Measurements from ENCODE around the gene TMC3. TPM values are rescaled to one million over a fixed set of nuclear protein-coding genes. Genes with fewer than 3 reads are reported as not detected.
A peak's percentile ranks its signal among the peaks of the same experiment; 100 is the strongest.

TMC3 gene
- total and polyA plus RNA-seq, 9 of the 15 experiments (the other 6 are each of a cell fraction or from before 2014, with no cell fraction given), result 0.01 to 0.14 TPM; not detected in 7

DNA sequence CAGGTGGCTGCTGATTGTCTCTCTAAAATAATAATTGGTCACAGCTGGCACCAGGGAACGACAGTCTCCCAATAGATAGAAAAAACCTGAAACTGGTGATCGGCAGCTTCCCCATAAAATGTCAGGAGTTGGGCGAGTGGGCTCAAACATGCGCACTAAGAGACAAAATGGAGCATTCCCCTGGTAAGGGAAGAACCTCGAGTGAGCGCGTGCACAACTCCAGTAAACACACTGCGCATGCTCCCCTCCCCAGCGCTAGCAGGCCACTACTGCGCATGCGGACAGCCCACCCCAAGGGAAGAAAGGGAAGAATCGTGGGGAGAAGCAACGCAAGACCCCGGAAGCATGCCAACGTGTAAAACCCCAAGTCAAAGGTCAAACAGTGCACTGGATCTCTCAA, 42.4 kb downstream of the TMC3 start:
- POLR2A ChIA-PET, result interaction anchor here (1.0 to 1.6 kb wide), 2 partner anchors 10 kb away, joined by 3 to 4 read pairs; no protein-coding TSS in a partner anchor
- peak overlapping the region; percentile 86 for H2AFZ ChIP-seq (ENCODE audit: low read depth, low read length)
- peak overlapping the region; percentile 66 for H3K4me2 ChIP-seq (ENCODE audit: insufficient read depth, low read length)
- peaks cover 4 to 9% of the 10 kb centered on the region in 2 experiments; a peak in 2 of 5 replicates for H3K4me1 ChIP-seq (replicated peaks in 1 of 2; ENCODE audit: control insufficient read depth in 2 of 2, insufficient read depth in 2 of 2, low read length in 2 of 2)
- WGBS (ENCODE audit: insufficient coverage, low coverage, missing lambda C conversion rate), result 35% methylated on average over 11 of the region's 15 CpGs
- peak; percentile 64 to 78 (median 68) for DNase-seq (ENCODE audit: extremely low read depth in 1 of 4, low spot score in 3 of 4)
- peak overlapping the region; percentile 15; the same call in 1 of the 2 replicates for H3K4me3 ChIP-seq
- no TSS peak for BruUV-seq (replicated peaks)
- peak; percentile 70 for FAIRE-seq
- CTCF ChIA-PET (ENCODE audit: low intra/inter-chr PET ratio), result interaction anchor here (0.6 to 1.0 kb wide), 2 partner anchors 18 to 1075 kb away, joined by 3 read pairs; no protein-coding TSS in a partner anchor
- in situ Hi-C loops (cut with MboI), result no loop called here
- intact Hi-C loops (cut with micrococcal nuclease), result no loop called here
- no peaks in the 10 kb centered on the region for H3K9me1 ChIP-seq (ENCODE audit: control insufficient read depth, insufficient read depth, low read length)
- ATAC-seq, result peak; percentile 69
- no peak overlapping the region; the same call in 2 of the 3 replicates for H3K27ac ChIP-seq (ENCODE audit: extremely low read depth, low read depth, low read length)
- H3K36me3 ChIP-seq (ENCODE audit: control insufficient read depth, insufficient read depth, low read length), result no peaks in the 10 kb centered on the region
- no peaks in the 10 kb centered on the region for H4K20me1 ChIP-seq (replicated peaks; ENCODE audit: control insufficient read depth, insufficient read depth, low read length)
- H3K9me3 ChIP-seq (replicated peaks; ENCODE audit: control insufficient read depth, insufficient read depth, low read depth, low read length), result no peaks in the 10 kb centered on the region
- no peaks in the 10 kb centered on the region for H3K27me3 ChIP-seq (ENCODE audit: control insufficient read depth in 2 of 2, insufficient read depth in 2 of 2, low read length in 2 of 2)
- H3K79me2 ChIP-seq (ENCODE audit: control insufficient read depth, insufficient read depth, low read length), result no peaks in the 10 kb centered on the region
- H3K9ac ChIP-seq (ENCODE audit: insufficient read depth in 1 of 2, low read depth in 2 of 2, low read length in 2 of 2), result peak overlapping the region in 1 of 2 experiments; percentile 23; a peak in 2 of 4 replicates
- TF ChIP-seq L3MBTL2 (IDR thresholded peaks at IDR 0.05), result peak; percentile 80
- TF ChIP-seq BRD4 (IDR thresholded peaks at IDR 0.05), result no peak
- TF ChIP-seq, protein P1, sequence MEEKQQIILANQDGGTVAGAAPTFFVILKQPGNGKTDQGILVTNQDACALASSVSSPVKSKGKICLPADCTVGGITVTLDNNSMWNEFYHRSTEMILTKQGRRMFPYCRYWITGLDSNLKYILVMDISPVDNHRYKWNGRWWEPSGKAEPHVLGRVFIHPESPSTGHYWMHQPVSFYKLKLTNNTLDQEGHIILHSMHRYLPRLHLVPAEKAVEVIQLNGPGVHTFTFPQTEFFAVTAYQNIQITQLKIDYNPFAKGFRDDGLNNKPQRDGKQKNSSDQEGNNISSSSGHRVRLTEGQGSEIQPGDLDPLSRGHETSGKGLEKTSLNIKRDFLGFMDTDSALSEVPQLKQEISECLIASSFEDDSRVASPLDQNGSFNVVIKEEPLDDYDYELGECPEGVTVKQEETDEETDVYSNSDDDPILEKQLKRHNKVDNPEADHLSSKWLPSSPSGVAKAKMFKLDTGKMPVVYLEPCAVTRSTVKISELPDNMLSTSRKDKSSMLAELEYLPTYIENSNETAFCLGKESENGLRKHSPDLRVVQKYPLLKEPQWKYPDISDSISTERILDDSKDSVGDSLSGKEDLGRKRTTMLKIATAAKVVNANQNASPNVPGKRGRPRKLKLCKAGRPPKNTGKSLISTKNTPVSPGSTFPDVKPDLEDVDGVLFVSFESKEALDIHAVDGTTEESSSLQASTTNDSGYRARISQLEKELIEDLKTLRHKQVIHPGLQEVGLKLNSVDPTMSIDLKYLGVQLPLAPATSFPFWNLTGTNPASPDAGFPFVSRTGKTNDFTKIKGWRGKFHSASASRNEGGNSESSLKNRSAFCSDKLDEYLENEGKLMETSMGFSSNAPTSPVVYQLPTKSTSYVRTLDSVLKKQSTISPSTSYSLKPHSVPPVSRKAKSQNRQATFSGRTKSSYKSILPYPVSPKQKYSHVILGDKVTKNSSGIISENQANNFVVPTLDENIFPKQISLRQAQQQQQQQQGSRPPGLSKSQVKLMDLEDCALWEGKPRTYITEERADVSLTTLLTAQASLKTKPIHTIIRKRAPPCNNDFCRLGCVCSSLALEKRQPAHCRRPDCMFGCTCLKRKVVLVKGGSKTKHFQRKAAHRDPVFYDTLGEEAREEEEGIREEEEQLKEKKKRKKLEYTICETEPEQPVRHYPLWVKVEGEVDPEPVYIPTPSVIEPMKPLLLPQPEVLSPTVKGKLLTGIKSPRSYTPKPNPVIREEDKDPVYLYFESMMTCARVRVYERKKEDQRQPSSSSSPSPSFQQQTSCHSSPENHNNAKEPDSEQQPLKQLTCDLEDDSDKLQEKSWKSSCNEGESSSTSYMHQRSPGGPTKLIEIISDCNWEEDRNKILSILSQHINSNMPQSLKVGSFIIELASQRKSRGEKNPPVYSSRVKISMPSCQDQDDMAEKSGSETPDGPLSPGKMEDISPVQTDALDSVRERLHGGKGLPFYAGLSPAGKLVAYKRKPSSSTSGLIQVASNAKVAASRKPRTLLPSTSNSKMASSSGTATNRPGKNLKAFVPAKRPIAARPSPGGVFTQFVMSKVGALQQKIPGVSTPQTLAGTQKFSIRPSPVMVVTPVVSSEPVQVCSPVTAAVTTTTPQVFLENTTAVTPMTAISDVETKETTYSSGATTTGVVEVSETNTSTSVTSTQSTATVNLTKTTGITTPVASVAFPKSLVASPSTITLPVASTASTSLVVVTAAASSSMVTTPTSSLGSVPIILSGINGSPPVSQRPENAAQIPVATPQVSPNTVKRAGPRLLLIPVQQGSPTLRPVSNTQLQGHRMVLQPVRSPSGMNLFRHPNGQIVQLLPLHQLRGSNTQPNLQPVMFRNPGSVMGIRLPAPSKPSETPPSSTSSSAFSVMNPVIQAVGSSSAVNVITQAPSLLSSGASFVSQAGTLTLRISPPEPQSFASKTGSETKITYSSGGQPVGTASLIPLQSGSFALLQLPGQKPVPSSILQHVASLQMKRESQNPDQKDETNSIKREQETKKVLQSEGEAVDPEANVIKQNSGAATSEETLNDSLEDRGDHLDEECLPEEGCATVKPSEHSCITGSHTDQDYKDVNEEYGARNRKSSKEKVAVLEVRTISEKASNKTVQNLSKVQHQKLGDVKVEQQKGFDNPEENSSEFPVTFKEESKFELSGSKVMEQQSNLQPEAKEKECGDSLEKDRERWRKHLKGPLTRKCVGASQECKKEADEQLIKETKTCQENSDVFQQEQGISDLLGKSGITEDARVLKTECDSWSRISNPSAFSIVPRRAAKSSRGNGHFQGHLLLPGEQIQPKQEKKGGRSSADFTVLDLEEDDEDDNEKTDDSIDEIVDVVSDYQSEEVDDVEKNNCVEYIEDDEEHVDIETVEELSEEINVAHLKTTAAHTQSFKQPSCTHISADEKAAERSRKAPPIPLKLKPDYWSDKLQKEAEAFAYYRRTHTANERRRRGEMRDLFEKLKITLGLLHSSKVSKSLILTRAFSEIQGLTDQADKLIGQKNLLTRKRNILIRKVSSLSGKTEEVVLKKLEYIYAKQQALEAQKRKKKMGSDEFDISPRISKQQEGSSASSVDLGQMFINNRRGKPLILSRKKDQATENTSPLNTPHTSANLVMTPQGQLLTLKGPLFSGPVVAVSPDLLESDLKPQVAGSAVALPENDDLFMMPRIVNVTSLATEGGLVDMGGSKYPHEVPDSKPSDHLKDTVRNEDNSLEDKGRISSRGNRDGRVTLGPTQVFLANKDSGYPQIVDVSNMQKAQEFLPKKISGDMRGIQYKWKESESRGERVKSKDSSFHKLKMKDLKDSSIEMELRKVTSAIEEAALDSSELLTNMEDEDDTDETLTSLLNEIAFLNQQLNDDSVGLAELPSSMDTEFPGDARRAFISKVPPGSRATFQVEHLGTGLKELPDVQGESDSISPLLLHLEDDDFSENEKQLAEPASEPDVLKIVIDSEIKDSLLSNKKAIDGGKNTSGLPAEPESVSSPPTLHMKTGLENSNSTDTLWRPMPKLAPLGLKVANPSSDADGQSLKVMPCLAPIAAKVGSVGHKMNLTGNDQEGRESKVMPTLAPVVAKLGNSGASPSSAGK (IDR thresholded peaks at IDR 0.05), result peak; percentile 80
- TF ChIP-seq, protein P2, sequence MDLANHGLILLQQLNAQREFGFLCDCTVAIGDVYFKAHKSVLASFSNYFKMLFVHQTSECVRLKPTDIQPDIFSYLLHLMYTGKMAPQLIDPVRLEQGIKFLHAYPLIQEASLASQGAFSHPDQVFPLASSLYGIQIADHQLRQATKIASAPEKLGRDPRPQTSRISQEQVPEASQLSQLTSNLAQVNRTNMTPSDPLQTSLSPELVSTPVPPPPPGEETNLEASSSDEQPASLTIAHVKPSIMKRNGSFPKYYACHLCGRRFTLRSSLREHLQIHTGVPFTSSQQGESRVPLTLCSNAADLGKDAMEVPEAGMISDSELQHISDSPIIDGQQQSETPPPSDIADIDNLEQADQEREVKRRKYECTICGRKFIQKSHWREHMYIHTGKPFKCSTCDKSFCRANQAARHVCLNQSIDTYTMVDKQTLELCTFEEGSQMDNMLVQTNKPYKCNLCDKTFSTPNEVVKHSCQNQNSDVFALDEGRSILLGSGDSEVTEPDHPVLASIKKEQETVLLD (IDR thresholded peaks at IDR 0.05), result peak; percentile 79
- TF ChIP-seq, protein P3, sequence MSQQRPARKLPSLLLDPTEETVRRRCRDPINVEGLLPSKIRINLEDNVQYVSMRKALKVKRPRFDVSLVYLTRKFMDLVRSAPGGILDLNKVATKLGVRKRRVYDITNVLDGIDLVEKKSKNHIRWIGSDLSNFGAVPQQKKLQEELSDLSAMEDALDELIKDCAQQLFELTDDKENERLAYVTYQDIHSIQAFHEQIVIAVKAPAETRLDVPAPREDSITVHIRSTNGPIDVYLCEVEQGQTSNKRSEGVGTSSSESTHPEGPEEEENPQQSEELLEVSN (IDR thresholded peaks at IDR 0.05; ENCODE audit: borderline replicate concordance in 1 of 2, extremely low read depth in 1 of 2, insufficient read depth in 1 of 2, insufficient read length in 1 of 2, low read depth in 1 of 2, low read length in 1 of 2, poor library complexity in 1 of 2, severe bottlenecking in 1 of 2), result peak; percentile 45 to 66
- no peak for TF ChIP-seq HEY1 (CRISPR knock-in tag; IDR thresholded peaks at IDR 0.05; ENCODE audit: borderline replicate concordance)
- TF ChIP-seq TRIM24 (IDR thresholded peaks at IDR 0.05), result no peak
- TF ChIP-seq TFAM (CRISPR knock-in tag; conservative IDR thresholded peaks at IDR 0.05), result no peak
